ENCODE results near the gene GRB10.
"Not testable (repeated sequence)": the region's sequence is repeated elsewhere in the genome, so short reads cannot be mapped to it uniquely, and the experiment has no call there.

The GRB10 gene

GRCh38 chr7:50743016-50743415, 39.7 kb downstream of the GRB10 start:
- no peak for DNase-seq (ENCODE audit: low spot score)

- no peak for DNase-seq (ENCODE audit: low spot score)
Observed at GRCh38 chr7:50742401-50742800, 40.3 kb downstream of the GRB10 start.

- no peak for DNase-seq (ENCODE audit: low spot score)
Observed at GRCh38 chr7:50739744-50740435, 42.8 kb downstream of the GRB10 start.

GRCh38 chr7:50738932-50739331, 43.8 kb downstream of the GRB10 start:
- DNase-seq (ENCODE audit: low spot score) = no peak

- DNase-seq (ENCODE audit: low spot score) = not testable (repeated sequence)
Observed at GRCh38 chr7:50735836-50736235, 46.9 kb downstream of the GRB10 start.

- DNase-seq (ENCODE audit: low spot score) = no peak
Observed at GRCh38 chr7:50735333-50735732, 47.4 kb downstream of the GRB10 start.

GRCh38 chr7:50734246-50734645, 48.5 kb downstream of the GRB10 start:
- DNase-seq (ENCODE audit: low spot score) = no peak

- peak; percentile 50 for DNase-seq (ENCODE audit: low spot score)
Observed at GRCh38 chr7:50733552-50733951, 49.1 kb downstream of the GRB10 start.

- DNase-seq (ENCODE audit: low spot score) = no peak
Observed at GRCh38 chr7:50731703-50732582, 50.8 kb downstream of the GRB10 start.

- no peak for DNase-seq (ENCODE audit: low spot score)
Observed at GRCh38 chr7:50730446-50731400, 52.0 kb downstream of the GRB10 start.

GRCh38 chr7:50729962-50730361, 52.7 kb downstream of the GRB10 start:
- DNase-seq (ENCODE audit: low spot score) = no peak

- DNase-seq (ENCODE audit: low spot score) = no peak
Observed at GRCh38 chr7:50728184-50728583, 54.5 kb downstream of the GRB10 start.

- DNase-seq (ENCODE audit: low spot score) = no peak
Observed at GRCh38 chr7:50727711-50728110, 55.0 kb downstream of the GRB10 start.

GRCh38 chr7:50727072-50727471, 55.6 kb downstream of the GRB10 start:
- no peak for DNase-seq (ENCODE audit: low spot score)

GRCh38 chr7:50725774-50726173, 56.9 kb downstream of the GRB10 start:
- no peak for DNase-seq (ENCODE audit: low spot score)

- no peak for DNase-seq (ENCODE audit: low spot score)
Observed at GRCh38 chr7:50724526-50725520, 57.9 kb downstream of the GRB10 start.

- no peak for DNase-seq (ENCODE audit: low spot score)
Observed at GRCh38 chr7:50723888-50724287, 58.8 kb downstream of the GRB10 start.

GRCh38 chr7:50723173-50723572, 59.5 kb downstream of the GRB10 start:
- no peak for DNase-seq (ENCODE audit: low spot score)

GRCh38 chr7:50721661-50722259, 60.9 kb downstream of the GRB10 start:
- DNase-seq (ENCODE audit: low spot score) = no peak

GRCh38 chr7:50721160-50721559, 61.5 kb downstream of the GRB10 start:
- no peak for DNase-seq (ENCODE audit: low spot score)

- DNase-seq (ENCODE audit: low spot score) = no peak
Observed at GRCh38 chr7:50720295-50720694, 62.4 kb downstream of the GRB10 start.

Data from HuH-7.5 (cell line).